Testis (tissue), 2 donors: ENCODE measurements around the gene TMEM244.

ENCODE experiments used
- POLR2A ChIP-seq: fragments of 450-650 bp; IDR thresholded peaks from one replicate; pipeline ENCODE4 v1.6.1; 2017; ENCODE audit warnings: antibody characterized with exemption, mild to moderate bottlenecking, moderate library complexity
- TF ChIP-seq, protein P1 (sequence below), 3 experiments: fragments of 450-650 bp in 2 of 3; fragments of 200-600 bp in 1 of 3; sonication (generic) in 1 of 3; IDR thresholded peaks; one replicate each; pipeline ENCODE4 v1.5.1; 2016 to 2019; ENCODE audit warnings: antibody characterized with exemption in 3 of 3, mild to moderate bottlenecking in 2 of 3, moderate library complexity in 1 of 3

DNA sequence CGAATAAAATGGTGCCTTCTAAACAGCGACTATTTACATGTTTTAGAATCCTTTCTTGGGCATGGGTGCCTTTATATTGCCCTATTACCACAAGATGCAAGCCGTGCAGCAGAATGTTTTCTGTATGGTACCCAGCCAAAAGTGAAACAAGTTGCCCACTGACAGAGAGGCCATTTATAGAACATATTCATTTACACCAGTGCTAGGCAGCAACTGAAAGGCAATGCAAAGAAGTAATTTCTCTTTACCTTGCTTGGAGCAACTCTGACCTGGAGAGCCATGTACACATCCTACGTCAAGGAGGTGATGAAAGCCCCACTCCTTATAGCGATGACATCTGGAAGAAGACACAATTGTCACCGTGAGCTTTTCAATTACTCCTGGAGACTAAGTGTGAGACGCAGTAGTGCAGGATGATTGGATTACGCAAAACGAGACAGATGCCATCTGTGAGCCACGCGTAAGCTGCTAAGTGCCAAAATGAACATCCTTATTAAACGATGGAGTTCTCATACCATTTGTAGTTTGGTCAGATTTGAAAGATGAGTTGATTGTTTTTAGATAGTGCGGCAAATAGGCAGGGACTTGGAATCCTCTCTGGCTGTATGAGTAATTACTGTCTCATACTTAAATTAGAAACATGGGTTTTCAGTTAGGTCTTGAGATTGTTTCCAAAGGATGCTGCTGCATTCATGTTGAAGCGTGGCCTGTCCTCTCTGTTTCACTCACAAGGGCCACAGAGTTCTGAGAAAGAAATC is at the start of gene TMEM244:
- no peak for TF ChIP-seq POLR2A
- TF ChIP-seq, protein P1, sequence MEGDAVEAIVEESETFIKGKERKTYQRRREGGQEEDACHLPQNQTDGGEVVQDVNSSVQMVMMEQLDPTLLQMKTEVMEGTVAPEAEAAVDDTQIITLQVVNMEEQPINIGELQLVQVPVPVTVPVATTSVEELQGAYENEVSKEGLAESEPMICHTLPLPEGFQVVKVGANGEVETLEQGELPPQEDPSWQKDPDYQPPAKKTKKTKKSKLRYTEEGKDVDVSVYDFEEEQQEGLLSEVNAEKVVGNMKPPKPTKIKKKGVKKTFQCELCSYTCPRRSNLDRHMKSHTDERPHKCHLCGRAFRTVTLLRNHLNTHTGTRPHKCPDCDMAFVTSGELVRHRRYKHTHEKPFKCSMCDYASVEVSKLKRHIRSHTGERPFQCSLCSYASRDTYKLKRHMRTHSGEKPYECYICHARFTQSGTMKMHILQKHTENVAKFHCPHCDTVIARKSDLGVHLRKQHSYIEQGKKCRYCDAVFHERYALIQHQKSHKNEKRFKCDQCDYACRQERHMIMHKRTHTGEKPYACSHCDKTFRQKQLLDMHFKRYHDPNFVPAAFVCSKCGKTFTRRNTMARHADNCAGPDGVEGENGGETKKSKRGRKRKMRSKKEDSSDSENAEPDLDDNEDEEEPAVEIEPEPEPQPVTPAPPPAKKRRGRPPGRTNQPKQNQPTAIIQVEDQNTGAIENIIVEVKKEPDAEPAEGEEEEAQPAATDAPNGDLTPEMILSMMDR (IDR thresholded peaks at IDR 0.05): no peak
